Tibial nerve (tissue), 3 donors: ENCODE results near the gene CALY.

Experiments
- POLR2A ChIP-seq, 2 donors: fragments of 450-650 bp; IDR thresholded peaks; one replicate each; pipeline ENCODE4 v1.6.1; 2017; ENCODE audit warnings: antibody characterized with exemption in 2 of 2, mild to moderate bottlenecking in 2 of 2, moderate library complexity in 2 of 2
- TF ChIP-seq, protein P1 (sequence below), 5 experiments: fragments of 200-600 bp in 3 of 5; fragments of 450-650 bp in 2 of 5; sonication (generic) in 3 of 5; IDR thresholded peaks; one replicate each; pipeline ENCODE4 v1.5.1; 2016 to 2019; ENCODE audit warnings: antibody characterized with exemption in 5 of 5, mild to moderate bottlenecking in 3 of 5, moderate library complexity in 2 of 5

DNA sequence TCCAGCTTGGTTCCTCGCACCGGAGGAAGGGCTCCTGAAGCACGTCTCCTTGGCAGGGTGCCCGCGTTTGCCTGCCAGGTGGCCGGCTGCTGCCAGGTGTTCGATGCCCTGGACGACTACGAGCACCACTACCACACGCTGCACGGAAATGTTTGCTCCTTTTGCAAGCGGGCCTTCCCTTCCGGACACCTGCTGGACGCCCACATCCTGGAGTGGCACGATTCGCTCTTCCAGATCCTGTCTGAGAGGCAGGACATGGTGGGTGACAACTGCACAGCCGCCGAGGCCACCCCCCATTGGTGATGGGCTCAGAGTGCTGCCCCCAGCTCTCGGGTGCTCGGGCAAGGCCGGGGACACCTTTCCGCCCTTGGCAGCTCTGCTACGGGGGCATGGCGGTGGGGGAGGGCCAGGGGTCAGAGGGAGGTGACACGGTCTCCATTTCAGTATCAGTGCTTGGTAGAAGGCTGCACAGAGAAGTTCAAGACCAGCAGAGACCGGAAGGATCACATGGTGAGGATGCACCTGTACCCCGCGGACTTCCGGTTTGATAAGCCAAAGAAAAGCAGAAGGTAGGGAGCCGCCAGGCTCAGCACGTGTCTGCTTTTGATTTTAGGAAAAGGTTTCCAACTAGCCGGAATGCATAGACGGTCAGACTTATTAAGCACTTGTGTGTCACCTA, 26.8 kb downstream of the CALY start:
- TF ChIP-seq, protein P1, sequence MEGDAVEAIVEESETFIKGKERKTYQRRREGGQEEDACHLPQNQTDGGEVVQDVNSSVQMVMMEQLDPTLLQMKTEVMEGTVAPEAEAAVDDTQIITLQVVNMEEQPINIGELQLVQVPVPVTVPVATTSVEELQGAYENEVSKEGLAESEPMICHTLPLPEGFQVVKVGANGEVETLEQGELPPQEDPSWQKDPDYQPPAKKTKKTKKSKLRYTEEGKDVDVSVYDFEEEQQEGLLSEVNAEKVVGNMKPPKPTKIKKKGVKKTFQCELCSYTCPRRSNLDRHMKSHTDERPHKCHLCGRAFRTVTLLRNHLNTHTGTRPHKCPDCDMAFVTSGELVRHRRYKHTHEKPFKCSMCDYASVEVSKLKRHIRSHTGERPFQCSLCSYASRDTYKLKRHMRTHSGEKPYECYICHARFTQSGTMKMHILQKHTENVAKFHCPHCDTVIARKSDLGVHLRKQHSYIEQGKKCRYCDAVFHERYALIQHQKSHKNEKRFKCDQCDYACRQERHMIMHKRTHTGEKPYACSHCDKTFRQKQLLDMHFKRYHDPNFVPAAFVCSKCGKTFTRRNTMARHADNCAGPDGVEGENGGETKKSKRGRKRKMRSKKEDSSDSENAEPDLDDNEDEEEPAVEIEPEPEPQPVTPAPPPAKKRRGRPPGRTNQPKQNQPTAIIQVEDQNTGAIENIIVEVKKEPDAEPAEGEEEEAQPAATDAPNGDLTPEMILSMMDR (IDR thresholded peaks at IDR 0.05): no peak
- no peak for TF ChIP-seq POLR2A (IDR thresholded peaks at IDR 0.05)
